NCI-H446 treated with DMSO at 0.1 percent for 48 hours (cell line): ENCODE measurements around the gene ANO7.
"Not testable (repeated sequence)": the region's sequence is repeated elsewhere in the genome, so short reads cannot be mapped to it uniquely, and the experiment has no call there.

ENCODE experiments used
- DNase-seq: peaks from one replicate; lab custom pipeline; 2025; lab: John Stamatoyannopoulos, UW

The ANO7 gene

GRCh38 chr2:241191081-241191480, 2.6 kb downstream of the ANO7 start:
- no peak for DNase-seq

GRCh38 chr2:241193271-241193670, 4.8 kb downstream of the ANO7 start:
- no peak for DNase-seq

- no peak for DNase-seq
Measured at GRCh38 chr2:241194811-241195210, 6.3 kb downstream of the ANO7 start.

GRCh38 chr2:241195506-241196130, 7.1 kb downstream of the ANO7 start:
- no peak for DNase-seq

- not testable (repeated sequence) for DNase-seq
Measured at GRCh38 chr2:241197246-241197645, 8.8 kb downstream of the ANO7 start.

GRCh38 chr2:241197947-241198346, 9.5 kb downstream of the ANO7 start:
- DNase-seq = no peak

GRCh38 chr2:241198381-241199279, 10.2 kb downstream of the ANO7 start:
- DNase-seq = no peak

GRCh38 chr2:241199286-241199685, 10.8 kb downstream of the ANO7 start:
- no peak for DNase-seq

- DNase-seq = no peak
Measured at GRCh38 chr2:241199897-241200821, 11.7 kb downstream of the ANO7 start.

- DNase-seq = no peak
Measured at GRCh38 chr2:241200822-241201395, 12.4 kb downstream of the ANO7 start.

GRCh38 chr2:241201445-241202267, 13.2 kb downstream of the ANO7 start:
- DNase-seq = no peak

GRCh38 chr2:241202268-241202585, 13.8 kb downstream of the ANO7 start:
- no peak for DNase-seq

- no peak for DNase-seq
Measured at GRCh38 chr2:241202681-241203080, 14.2 kb downstream of the ANO7 start.

GRCh38 chr2:241203218-241204009, 14.9 kb downstream of the ANO7 start:
- no peak for DNase-seq

- DNase-seq = no peak
Measured at GRCh38 chr2:241204010-241204384, 15.5 kb downstream of the ANO7 start.

- DNase-seq = no peak
Measured at GRCh38 chr2:241204490-241204889, 16.0 kb downstream of the ANO7 start.

GRCh38 chr2:241205086-241205485, 16.6 kb downstream of the ANO7 start:
- DNase-seq = no peak

- no peak for DNase-seq
Measured at GRCh38 chr2:241207151-241207550, 18.7 kb downstream of the ANO7 start.

GRCh38 chr2:241207641-241208040, 19.2 kb downstream of the ANO7 start:
- DNase-seq = no peak

GRCh38 chr2:241208058-241208457, 19.6 kb downstream of the ANO7 start:
- no peak for DNase-seq

GRCh38 chr2:241209271-241209670, 20.8 kb downstream of the ANO7 start:
- no peak for DNase-seq
